HG03520 (cell line): ENCODE measurements around the gene RASGRP1.

Experiments used
- ATAC-seq: cut with Tn5 transposase; IDR thresholded peaks from one replicate; pipeline ENCODE4 v1.9.1; 2021; ENCODE audit warnings: mild to moderate bottlenecking, moderate library complexity; ENCODE audit not compliant: unreplicated experiment

The RASGRP1 gene

GRCh38 chr15:38538328-38539007, 26.1 kb downstream of the RASGRP1 start:
- no peak for ATAC-seq

- no peak for ATAC-seq
Measured at GRCh38 chr15:38536201-38536676, 28.4 kb downstream of the RASGRP1 start.

GRCh38 chr15:38535491-38536200, 29.0 kb downstream of the RASGRP1 start:
- no peak for ATAC-seq

GRCh38 chr15:38534691-38535090, 29.9 kb downstream of the RASGRP1 start:
- ATAC-seq: no peak

GRCh38 chr15:38533926-38534325, 30.7 kb downstream of the RASGRP1 start:
- ATAC-seq: no peak

GRCh38 chr15:38533416-38533915, 31.1 kb downstream of the RASGRP1 start:
- no peak for ATAC-seq

GRCh38 chr15:38532728-38533127, 31.9 kb downstream of the RASGRP1 start:
- no peak for ATAC-seq

- ATAC-seq: no peak
Measured at GRCh38 chr15:38531509-38531908, 33.1 kb downstream of the RASGRP1 start.

- ATAC-seq: no peak
Measured at GRCh38 chr15:38530113-38530512, 34.5 kb downstream of the RASGRP1 start.

- ATAC-seq: no peak
Measured at GRCh38 chr15:38528294-38528693, 36.3 kb downstream of the RASGRP1 start.

- ATAC-seq: no peak
Measured at GRCh38 chr15:38526158-38526557, 38.5 kb downstream of the RASGRP1 start.

- ATAC-seq: no peak
Measured at GRCh38 chr15:38525489-38525888, 39.1 kb downstream of the RASGRP1 start.

GRCh38 chr15:38524156-38524555, 40.5 kb downstream of the RASGRP1 start:
- no peak for ATAC-seq

GRCh38 chr15:38522922-38523321, 41.7 kb downstream of the RASGRP1 start:
- no peak for ATAC-seq

GRCh38 chr15:38521316-38521715, 43.3 kb downstream of the RASGRP1 start:
- no peak for ATAC-seq

GRCh38 chr15:38520035-38520434, 44.6 kb downstream of the RASGRP1 start:
- no peak for ATAC-seq

GRCh38 chr15:38518084-38518483, 46.5 kb downstream of the RASGRP1 start:
- ATAC-seq: no peak

GRCh38 chr15:38517312-38517975, 47.2 kb downstream of the RASGRP1 start:
- no peak for ATAC-seq

GRCh38 chr15:38516626-38517025, 48.0 kb downstream of the RASGRP1 start:
- no peak for ATAC-seq

- ATAC-seq: no peak
Measured at GRCh38 chr15:38514601-38515000, 50.0 kb downstream of the RASGRP1 start.

- ATAC-seq: no peak
Measured at GRCh38 chr15:38512901-38513300, 51.7 kb downstream of the RASGRP1 start.

- ATAC-seq: no peak
Measured at GRCh38 chr15:38509152-38509551, 55.5 kb downstream of the RASGRP1 start.
